HFFc6 (cell line): ENCODE data around the gene SCN2B. TPM values are rescaled to one million over a fixed set of nuclear protein-coding genes. Genes with fewer than 3 reads are reported as not detected.

Source experiments
- DNase-seq: peaks from one replicate; pipeline ENCODE4 v3.0.0-alpha.2; 2018
- H3K27ac Mint-ChIP-seq: 2 replicates; pipeline ENCODE4 v1.8.0; 2020; ENCODE audit warnings: mild to moderate bottlenecking, mixed read lengths
- H3K27me3 Mint-ChIP-seq: 2 replicates; pipeline ENCODE4 v1.8.0; 2021; ENCODE audit warnings: mild to moderate bottlenecking, moderate library complexity, mixed read lengths; ENCODE audit not compliant: insufficient read depth
- H3K36me3 Mint-ChIP-seq: 2 replicates; pipeline ENCODE4 v1.8.0; 2021; ENCODE audit warnings: low read depth, mixed read lengths
- H3K4me1 Mint-ChIP-seq: 2 replicates; pipeline ENCODE4 v1.8.0; 2020; ENCODE audit warnings: low read depth, mixed read lengths
- H3K4me3 Mint-ChIP-seq: 2 replicates; pipeline ENCODE4 v1.8.0; 2020; ENCODE audit warnings: mild to moderate bottlenecking, moderate library complexity, mixed read lengths
- H3K9me3 Mint-ChIP-seq: 2 replicates; pipeline ENCODE4 v1.8.0; 2020; ENCODE audit warnings: mild to moderate bottlenecking, mixed read lengths
- CTCF ChIP-seq: fragments of 200-600 bp; sonication (generic); IDR thresholded peaks from 2 replicates; pipeline ENCODE4 v1.5.0; 2021; ENCODE audit warnings: antibody characterized with exemption, mild to moderate bottlenecking
- total RNA-seq, 6 experiments: library from RNA; stranded (reverse); fragmentation: NEBNext Ultra II Directional; extraction: Animal tissue kit (Norgen Biotek cat#: 25700); gene quantifications; 2 replicates in 1 of 6; 3 replicates in 5 of 6; pipeline ENCODE4 v1.2.3, GENCODE V29; 2021

Gene SCN2B
- total RNA-seq, 6 experiments from 2014 or later, result not detected

- DNase-seq, result no peak
- Mint-ChIP-seq H3K36me3 (no peaks in the 10 kb centered on the region), H3K27me3 (peaks cover 65% of the 10 kb centered on the region), H3K27ac (no peak overlapping the region), H3K4me1 (0 out of 2 replicates have a peak, but pooled peaks cover 5% of the 10 kb centered on the region), H3K4me3 (no peak overlapping the region), H3K9me3 (no peaks in the 10 kb centered on the region)
- no peak for TF ChIP-seq CTCF
Measured at GRCh38 chr11:118161786-118162185, 14.7 kb downstream of the SCN2B start.

- H3K9me3 Mint-ChIP-seq, result no peaks in the 10 kb centered on the region
- H3K27ac Mint-ChIP-seq, result no peak overlapping the region
- no peak overlapping the region for H3K4me3 Mint-ChIP-seq
- no peak for TF ChIP-seq CTCF
- no peak for DNase-seq
- no peaks in the 10 kb centered on the region for H3K36me3 Mint-ChIP-seq
- peaks cover 89% of the 10 kb centered on the region for H3K27me3 Mint-ChIP-seq
- no peaks in the 10 kb centered on the region for H3K4me1 Mint-ChIP-seq
Measured at GRCh38 chr11:118157186-118157895, 19.1 kb downstream of the SCN2B start.

GRCh38 chr11:118156531-118157185 is 19.8 kb downstream of the SCN2B start:
- Mint-ChIP-seq H3K27me3 (peaks cover 89% of the 10 kb centered on the region), H3K4me3 (no peak overlapping the region), H3K9me3 (no peaks in the 10 kb centered on the region), H3K36me3 (no peaks in the 10 kb centered on the region), H3K27ac (no peak overlapping the region), H3K4me1 (no peaks in the 10 kb centered on the region)
- DNase-seq, result no peak
- TF ChIP-seq CTCF, result 0 out of 2 replicates have a peak, but pooled peaks have one; percentile 11

- DNase-seq, result no peak
- no peaks in the 10 kb centered on the region for H3K36me3 Mint-ChIP-seq
- TF ChIP-seq CTCF, result no peak
- no peak overlapping the region for H3K4me3 Mint-ChIP-seq
- no peaks in the 10 kb centered on the region for H3K4me1 Mint-ChIP-seq
- no peaks in the 10 kb centered on the region for H3K9me3 Mint-ChIP-seq
- H3K27me3 Mint-ChIP-seq, result peaks cover 90% of the 10 kb centered on the region
- no peak overlapping the region for H3K27ac Mint-ChIP-seq
Measured at GRCh38 chr11:118155776-118156530, 20.5 kb downstream of the SCN2B start.

GRCh38 chr11:118154641-118155040 is 21.8 kb downstream of the SCN2B start:
- Mint-ChIP-seq H3K4me1 (no peaks in the 10 kb centered on the region), H3K27ac (no peak overlapping the region), H3K27me3 (peaks cover 84% of the 10 kb centered on the region), H3K9me3 (no peaks in the 10 kb centered on the region), H3K36me3 (no peaks in the 10 kb centered on the region), H3K4me3 (no peak overlapping the region)
- no peak for TF ChIP-seq CTCF
- DNase-seq, result no peak
